ENCODE measurements around the gene RDM1.

The RDM1 gene

GRCh38 chr17:35932586-35932985 is 2.0 kb upstream of the RDM1 start:
- no peak for DNase-seq

- DNase-seq = no peak
Measured at GRCh38 chr17:35931794-35932425, 1.3 kb upstream of the RDM1 start.

GRCh38 chr17:35927714-35928113 is 2.9 kb downstream of the RDM1 start:
- no peak for DNase-seq

- DNase-seq = no peak
Measured at GRCh38 chr17:35923609-35924114, 6.9 kb downstream of the RDM1 start.

- DNase-seq = no peak
Measured at GRCh38 chr17:35920229-35920628, 10.3 kb downstream of the RDM1 start.

- no peak for DNase-seq
Measured at GRCh38 chr17:35918665-35919064, 11.9 kb downstream of the RDM1 start.

- DNase-seq = no peak
Measured at GRCh38 chr17:35917519-35918213, 12.9 kb downstream of the RDM1 start.

- DNase-seq = no peak
Measured at GRCh38 chr17:35915153-35915964, 15.2 kb downstream of the RDM1 start.

- no peak for DNase-seq
Measured at GRCh38 chr17:35914354-35914753, 16.2 kb downstream of the RDM1 start.

- DNase-seq = no peak
Measured at GRCh38 chr17:35913609-35914008, 17.0 kb downstream of the RDM1 start.

- DNase-seq = no peak
Measured at GRCh38 chr17:35912942-35913341, 17.6 kb downstream of the RDM1 start.

GRCh38 chr17:35912339-35912912 is 18.1 kb downstream of the RDM1 start:
- DNase-seq = no peak

GRCh38 chr17:35909408-35909807 is 21.2 kb downstream of the RDM1 start:
- DNase-seq = no peak

- no peak for DNase-seq
Measured at GRCh38 chr17:35907691-35908090, 22.9 kb downstream of the RDM1 start.

- no peak for DNase-seq
Measured at GRCh38 chr17:35906926-35907637, 23.5 kb downstream of the RDM1 start.

- no peak for DNase-seq
Measured at GRCh38 chr17:35906191-35906925, 24.2 kb downstream of the RDM1 start.

GRCh38 chr17:35903451-35903850 is 27.1 kb downstream of the RDM1 start:
- DNase-seq = no peak

- no peak for DNase-seq
Measured at GRCh38 chr17:35901631-35902175, 28.9 kb downstream of the RDM1 start.

GRCh38 chr17:35900708-35901480 is 29.7 kb downstream of the RDM1 start:
- no peak for DNase-seq

GRCh38 chr17:35900280-35900679 is 30.3 kb downstream of the RDM1 start:
- DNase-seq = no peak

Measured in stimulated activated CD4-positive, alpha-beta T cell treated with anti-CD3 and anti-CD28 coated beads, Interleukin-4, amount 100 ng/mL, for 4 hours (primary cell).